GM20000 (cell line): ENCODE data around the gene TBC1D5.
"Not testable (repeated sequence)": the region's sequence is repeated elsewhere in the genome, so short reads cannot be mapped to it uniquely, and the experiment has no call there.

ENCODE experiments used
- DNase-seq: peaks from one replicate; pipeline ENCODE4 v3.0.0; 2012; ENCODE audit warnings: low spot score
- TF ChIP-seq, protein P1 (sequence below): IDR thresholded peaks from 2 replicates; pipeline ENCODE4 v1.5.1; 2012; ENCODE audit warnings: mild to moderate bottlenecking, control low read depth; ENCODE audit errors: extremely low read depth, missing control alignments

The TBC1D5 gene

DNA sequence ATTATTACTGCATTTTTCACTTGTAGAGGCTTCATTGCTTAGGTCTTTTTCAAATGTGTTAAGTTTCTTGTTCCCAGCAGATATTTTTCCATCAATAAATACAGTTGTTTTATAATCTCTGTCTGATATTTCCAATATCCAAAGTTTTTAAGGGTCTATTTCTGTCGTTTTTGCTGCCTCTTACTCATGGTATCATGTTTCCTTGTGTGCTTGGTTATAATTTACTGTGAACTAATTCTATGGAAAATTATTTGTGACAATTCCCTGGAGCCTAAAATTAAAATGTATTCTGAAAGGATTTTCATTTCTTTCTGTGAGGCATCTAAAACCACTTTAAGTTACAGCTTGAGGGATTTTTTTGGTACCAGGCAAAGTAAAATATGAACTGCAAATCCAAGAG, 17.5 kb downstream of the TBC1D5 start:
- DNase-seq: no peak
- TF ChIP-seq, protein P1, sequence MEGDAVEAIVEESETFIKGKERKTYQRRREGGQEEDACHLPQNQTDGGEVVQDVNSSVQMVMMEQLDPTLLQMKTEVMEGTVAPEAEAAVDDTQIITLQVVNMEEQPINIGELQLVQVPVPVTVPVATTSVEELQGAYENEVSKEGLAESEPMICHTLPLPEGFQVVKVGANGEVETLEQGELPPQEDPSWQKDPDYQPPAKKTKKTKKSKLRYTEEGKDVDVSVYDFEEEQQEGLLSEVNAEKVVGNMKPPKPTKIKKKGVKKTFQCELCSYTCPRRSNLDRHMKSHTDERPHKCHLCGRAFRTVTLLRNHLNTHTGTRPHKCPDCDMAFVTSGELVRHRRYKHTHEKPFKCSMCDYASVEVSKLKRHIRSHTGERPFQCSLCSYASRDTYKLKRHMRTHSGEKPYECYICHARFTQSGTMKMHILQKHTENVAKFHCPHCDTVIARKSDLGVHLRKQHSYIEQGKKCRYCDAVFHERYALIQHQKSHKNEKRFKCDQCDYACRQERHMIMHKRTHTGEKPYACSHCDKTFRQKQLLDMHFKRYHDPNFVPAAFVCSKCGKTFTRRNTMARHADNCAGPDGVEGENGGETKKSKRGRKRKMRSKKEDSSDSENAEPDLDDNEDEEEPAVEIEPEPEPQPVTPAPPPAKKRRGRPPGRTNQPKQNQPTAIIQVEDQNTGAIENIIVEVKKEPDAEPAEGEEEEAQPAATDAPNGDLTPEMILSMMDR: no peak

DNA sequence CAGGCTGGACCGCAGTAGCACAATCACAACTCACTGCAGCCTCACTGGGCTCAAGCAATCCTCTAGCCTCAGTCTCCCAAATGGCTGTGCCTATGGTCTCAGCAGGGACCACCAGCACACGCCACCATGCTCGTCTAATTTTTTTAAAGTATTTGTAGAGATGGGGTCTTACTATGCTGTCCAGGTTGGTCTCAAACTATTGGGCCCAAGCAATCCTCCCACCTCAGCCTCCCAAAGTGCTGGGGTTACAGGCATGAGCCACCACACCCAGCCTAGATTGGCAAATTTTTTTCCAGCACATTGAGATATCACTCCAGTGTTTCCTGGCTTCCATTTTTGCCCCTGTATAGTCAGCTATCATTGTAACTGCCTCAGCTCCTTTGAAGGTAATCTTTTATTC, 18.3 kb downstream of the TBC1D5 start:
- TF ChIP-seq, protein P1: no peak
- no peak for DNase-seq

DNA sequence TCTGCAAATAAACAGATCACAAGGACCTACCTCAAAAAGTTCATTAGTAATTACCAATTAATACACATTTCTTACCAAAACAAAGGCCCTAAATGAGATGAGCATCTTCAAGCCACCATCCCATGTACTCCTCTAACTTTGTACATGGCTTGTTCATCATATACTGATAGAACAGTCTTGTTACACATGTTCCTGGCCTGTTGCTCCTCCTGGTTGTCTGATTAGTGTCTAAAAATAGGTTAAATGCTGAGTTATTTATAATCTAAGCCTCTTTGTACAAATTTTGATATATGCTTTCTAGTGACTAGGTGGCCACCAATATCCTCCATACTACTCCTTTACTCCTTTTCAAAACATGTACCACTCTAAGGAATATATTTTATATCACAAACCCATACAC, 25.0 kb downstream of the TBC1D5 start:
- TF ChIP-seq, protein P1: no peak
- no peak for DNase-seq

DNA sequence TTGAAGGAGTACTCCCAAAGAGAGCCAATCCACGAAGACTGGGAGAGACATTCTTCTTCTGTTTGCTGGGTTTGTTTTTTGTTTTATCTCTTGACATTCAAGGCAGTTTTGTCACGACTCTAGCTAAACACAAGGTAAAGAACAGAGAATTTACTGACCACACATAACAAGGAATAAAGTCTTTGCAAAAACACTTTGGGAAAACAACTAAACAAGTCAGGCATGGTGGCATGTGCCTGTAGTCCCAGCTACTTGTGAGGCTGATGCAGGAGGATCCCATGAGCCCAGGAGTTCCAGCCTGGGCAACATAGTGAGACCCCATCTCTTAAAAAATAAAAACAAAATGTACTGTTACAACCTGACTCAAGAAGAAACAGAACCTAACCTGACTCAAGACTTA, 28.0 kb downstream of the TBC1D5 start:
- TF ChIP-seq, protein P1: no peak

GRCh38 chr3:17709236-17709810, 33.1 kb downstream of the TBC1D5 start:
- no peak for DNase-seq

More for the DNA sequence above, 28.0 kb downstream of the TBC1D5 start:
- DNase-seq: no peak

GRCh38 chr3:17707813-17708543, 34.5 kb downstream of the TBC1D5 start:
- no peak for DNase-seq
- TF ChIP-seq, protein P1: no peak

More at GRCh38 chr3:17709236-17709810, 33.1 kb downstream of the TBC1D5 start:
- TF ChIP-seq, protein P1: no peak

DNA sequence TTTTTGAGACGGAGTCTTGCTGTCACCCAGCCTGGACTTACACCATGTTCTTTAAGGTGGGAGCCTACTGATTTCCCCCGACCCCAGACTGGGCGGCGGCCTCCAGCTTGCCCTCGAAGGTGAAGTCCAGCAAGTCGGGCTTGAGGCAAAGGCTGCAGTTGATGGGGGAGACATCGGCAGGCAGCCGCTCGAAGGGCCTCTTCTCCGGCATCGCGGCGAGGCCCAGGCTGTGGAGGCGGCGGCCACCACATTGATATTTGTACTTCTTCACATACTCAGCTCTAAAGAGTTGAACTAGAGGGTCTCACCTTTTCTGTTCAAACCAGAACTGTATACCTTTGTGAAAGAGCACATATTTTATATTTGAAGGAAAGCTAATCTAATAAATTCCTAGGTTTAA, 36.4 kb downstream of the TBC1D5 start:
- not testable (repeated sequence) for DNase-seq

DNA sequence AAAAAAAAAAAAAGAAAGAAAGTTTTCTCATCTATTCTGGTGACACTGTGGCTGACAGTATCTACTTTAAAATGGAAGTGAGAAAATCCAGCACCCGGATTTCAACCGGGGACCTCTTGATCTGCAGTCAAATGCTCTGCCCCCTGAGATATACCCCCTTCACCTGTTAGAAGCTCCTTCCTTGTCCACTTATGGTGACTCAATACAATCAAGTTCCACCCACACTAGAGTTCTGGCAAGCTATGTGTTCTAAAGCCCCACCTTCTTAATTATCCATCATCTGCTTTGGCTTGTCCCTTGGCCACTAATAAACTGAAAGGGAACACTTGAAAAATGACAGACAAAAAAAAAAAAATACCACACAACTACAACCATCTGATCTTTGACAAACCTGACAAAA, 42.6 kb downstream of the TBC1D5 start:
- DNase-seq: not testable (repeated sequence)

GRCh38 chr3:17695665-17696064, 46.8 kb downstream of the TBC1D5 start:
- DNase-seq: not testable (repeated sequence)

GRCh38 chr3:17693670-17693999, 48.8 kb downstream of the TBC1D5 start:
- not testable (repeated sequence) for DNase-seq

- DNase-seq: not testable (repeated sequence)
These were observed 49.4 kb downstream of the TBC1D5 start for GRCh38 chr3:17692846-17693669.
